Liver (tissue), 4 donors: Measurements from ENCODE around the gene PES1. TPM values are rescaled to one million over a fixed set of nuclear protein-coding genes. Genes with fewer than 3 reads are reported as not detected.

Source experiments
- polyA plus RNA-seq, 2 donors: library from polyadenylated mRNA; stranded (reverse) in 1 of 2; unstranded in 1 of 2; fragments of 200-250 nt in 1 of 2; fragments of >200 nt in 1 of 2; fragmentation: Nextera tagmentation in 1 of 2; extraction: Ambion mirVana in 1 of 2; gene quantifications; one replicate each; pipeline versions ENCODE4 v1.2.1 to v1.2.3, GENCODE V29; 2013 to 2015
- total RNA-seq, 2 donors: library from RNA; depleted of rRNA; stranded (reverse); fragments of >200 nt; gene quantifications; one replicate each; pipeline ENCODE4 v1.2.3, GENCODE V29; 2014
- donor health status: healthy.
- donor health status: healthy.
- donor health status: healthy.

The PES1 gene
- total and polyA plus RNA-seq, 4 donors, result 20.0 to 33.1 (median 22.3) TPM

Other genes starting within 250 kb of the PES1 start
- gene SF3A1, start 235.0 kb downstream of the PES1 start, total RNA-seq, result 10 to 100 TPM; 19.6 to 41.6 TPM
- gene SF3A1, start 235.0 kb downstream of the PES1 start, polyA plus RNA-seq, result 10 to 100 TPM; 22.7 to 25.0 TPM
- 1 to 10 TPM; 1.3 to 1.4 TPM for gene CCDC157, start 234.9 kb downstream of the PES1 start, total RNA-seq
- under 1 TPM; 0.53 to 0.69 TPM for gene CCDC157, start 234.9 kb downstream of the PES1 start, polyA plus RNA-seq
- gene RNF215, start 204.5 kb downstream of the PES1 start, total RNA-seq, result 1 to 10 TPM; 7.2 to 7.3 TPM
- gene RNF215, start 204.5 kb downstream of the PES1 start, polyA plus RNA-seq, result 1 to 10 TPM in 1 of 2 donors, under 1 TPM in 1; 0.71 to 4.4 TPM
- gene SEC14L2, start 194.9 kb downstream of the PES1 start, total RNA-seq, result 100 to 1,000 TPM in 1 of 2 donors, 1 to 10 TPM in 1; 6.5 to 110 TPM
- 10 to 100 TPM; 27.6 to 71.6 TPM for gene SEC14L2, start 194.9 kb downstream of the PES1 start, polyA plus RNA-seq
- gene MTFP1, start 166.1 kb downstream of the PES1 start, total RNA-seq, result 1 to 10 TPM; 6.8 to 9.5 TPM
- gene MTFP1, start 166.1 kb downstream of the PES1 start, polyA plus RNA-seq, result 10 to 100 TPM in 1 of 2 donors, 1 to 10 TPM in 1; 8.2 to 20.2 TPM
- gene SEC14L3, start 119.9 kb downstream of the PES1 start, total RNA-seq, result under 1 TPM in 1 of 2 donors, not detected in 1; 0.33 TPM
- gene SEC14L3, start 119.9 kb downstream of the PES1 start, polyA plus RNA-seq, result under 1 TPM in 1 of 2 donors, not detected in 1; 0.32 TPM
- gene SEC14L4, start 86.2 kb downstream of the PES1 start, total RNA-seq, result 10 to 100 TPM; 21.2 to 30.3 TPM
- 10 to 100 TPM in 1 of 2 donors, 1 to 10 TPM in 1; 5.4 to 13.3 TPM for gene SEC14L4, start 86.2 kb downstream of the PES1 start, polyA plus RNA-seq
- under 1 TPM; 0.25 to 0.70 TPM for gene SEC14L6, start 45.2 kb downstream of the PES1 start, total RNA-seq
- under 1 TPM; 0.18 to 0.31 TPM for gene SEC14L6, start 45.2 kb downstream of the PES1 start, polyA plus RNA-seq
- gene GAL3ST1, start 17.2 kb downstream of the PES1 start, total RNA-seq, result 10 to 100 TPM in 1 of 2 donors, 1 to 10 TPM in 1; 1.0 to 19.4 TPM
- 1 to 10 TPM; 1.4 to 1.7 TPM for gene GAL3ST1, start 17.2 kb downstream of the PES1 start, polyA plus RNA-seq
- gene TCN2, start 15.3 kb upstream of the PES1 start, total RNA-seq, result 10 to 100 TPM in 1 of 2 donors, 1 to 10 TPM in 1; 6.7 to 12.4 TPM
- 10 to 100 TPM; 13.6 to 14.1 TPM for gene TCN2, start 15.3 kb upstream of the PES1 start, polyA plus RNA-seq
- 1 to 10 TPM in 1 of 2 donors, under 1 TPM in 1; 0.19 to 1.2 TPM for gene SLC35E4, start 43.9 kb upstream of the PES1 start, total RNA-seq
- under 1 TPM; 0.14 to 0.42 TPM for gene SLC35E4, start 43.9 kb upstream of the PES1 start, polyA plus RNA-seq
- 1 to 10 TPM; 1.3 to 2.3 TPM for gene DUSP18, start 76.0 kb upstream of the PES1 start, total RNA-seq
- 1 to 10 TPM; 1.0 to 1.9 TPM for gene DUSP18, start 76.0 kb upstream of the PES1 start, polyA plus RNA-seq
- 100 to 1,000 TPM in 1 of 2 donors, 1 to 10 TPM in 1; 1.2 to 192 TPM for gene OSBP2, start 103.0 kb upstream of the PES1 start, total RNA-seq
- under 1 TPM; 0.43 to 0.54 TPM for gene OSBP2, start 103.0 kb upstream of the PES1 start, polyA plus RNA-seq